SW480 (cell line): ENCODE data around the gene PINK1.
"Not testable (repeated sequence)": the region's sequence is repeated elsewhere in the genome, so short reads cannot be mapped to it uniquely, and the experiment has no call there.

Experiments
- DNase-seq: peaks from one replicate; pipeline ENCODE4 v3.0.0-alpha.2; 2016; ENCODE audit warnings: low spot score

The PINK1 gene

GRCh38 chr1:20645414-20645813 lies 12.2 kb downstream of the PINK1 start:
- no peak for DNase-seq

- no peak for DNase-seq
Measured at GRCh38 chr1:20648438-20648837, 15.2 kb downstream of the PINK1 start.

- no peak for DNase-seq
Measured at GRCh38 chr1:20648946-20649345, 15.7 kb downstream of the PINK1 start.

- no peak for DNase-seq
Measured at GRCh38 chr1:20652300-20652699, 19.0 kb downstream of the PINK1 start.

- no peak for DNase-seq
Measured at GRCh38 chr1:20654104-20654690, 20.9 kb downstream of the PINK1 start.

GRCh38 chr1:20657024-20657423 lies 23.8 kb downstream of the PINK1 start:
- no peak for DNase-seq

GRCh38 chr1:20658166-20658915 lies 25.1 kb downstream of the PINK1 start:
- no peak for DNase-seq

- DNase-seq = no peak
Measured at GRCh38 chr1:20660363-20660762, 27.1 kb downstream of the PINK1 start.

- no peak for DNase-seq
Measured at GRCh38 chr1:20660847-20661206, 27.6 kb downstream of the PINK1 start.

GRCh38 chr1:20661207-20662109 lies 28.2 kb downstream of the PINK1 start, which contains the start of gene DDOST:
Gene DDOST (minus strand): TSS chr1:20661369. CDS start chr1:20661350, 19 bp downstream.
- peak; percentile 98 for DNase-seq

GRCh38 chr1:20662110-20662475 lies 28.8 kb downstream of the PINK1 start:
- DNase-seq = no peak

- no peak for DNase-seq
Measured at GRCh38 chr1:20663365-20663764, 30.1 kb downstream of the PINK1 start.

- DNase-seq = no peak
Measured at GRCh38 chr1:20663969-20664715, 30.9 kb downstream of the PINK1 start.

- DNase-seq = no peak
Measured at GRCh38 chr1:20665726-20666125, 32.5 kb downstream of the PINK1 start.

- no peak for DNase-seq
Measured at GRCh38 chr1:20666146-20666545, 32.9 kb downstream of the PINK1 start.

- DNase-seq = peak; percentile 25
Measured at GRCh38 chr1:20666804-20667203, 33.5 kb downstream of the PINK1 start.

GRCh38 chr1:20668581-20668980 lies 35.3 kb downstream of the PINK1 start:
- DNase-seq = no peak

GRCh38 chr1:20670936-20671335 lies 37.7 kb downstream of the PINK1 start:
- no peak for DNase-seq

GRCh38 chr1:20672265-20672632 lies 39.0 kb downstream of the PINK1 start:
- DNase-seq = no peak

GRCh38 chr1:20673626-20674025 lies 40.4 kb downstream of the PINK1 start:
- not testable (repeated sequence) for DNase-seq

- DNase-seq = no peak
Measured at GRCh38 chr1:20678599-20678998, 45.3 kb downstream of the PINK1 start.

GRCh38 chr1:20680269-20680668 lies 47.0 kb downstream of the PINK1 start:
- no peak for DNase-seq
